ENCODE measurements around the gene KAT8. TPM values are rescaled to one million over a fixed set of nuclear protein-coding genes. Genes with fewer than 3 reads are reported as not detected.
A peak's percentile ranks its signal among the peaks of the same experiment; 100 is the strongest.

KAT8 gene
- total and polyA plus RNA-seq, 9 of the 15 experiments (the other 6 are each of a cell fraction or from before 2014, with no cell fraction given), result 10.0 to 98.5 (median 76.4) TPM

GRCh38 chr16:31179747-31180459, 62.4 kb downstream of the KAT8 start, which contains the start of gene FUS (continued):
- TF ChIP-seq CEBPZ (IDR thresholded peaks at IDR 0.05; ENCODE audit: borderline replicate concordance, low read depth, low read length), result no peak
- no peak for TF ChIP-seq TGIF2 (CRISPR knock-in tag; IDR thresholded peaks at IDR 0.05)
- TF ChIP-seq GABPB1 (CRISPR knock-in tag; IDR thresholded peaks at IDR 0.05), result peak; percentile 77; the same call in 1 of the 2 replicates
- TF ChIP-seq ZNF277 (CRISPR knock-in tag; IDR thresholded peaks at IDR 0.05; ENCODE audit: borderline replicate concordance), result no peak
- peak; percentile 97 for TF ChIP-seq KLF13 (tag; IDR thresholded peaks at IDR 0.05; ENCODE audit: borderline replicate concordance, low read depth)
- TF ChIP-seq NFE2 (IDR thresholded peaks at IDR 0.05; ENCODE audit: low read depth), result no peak
- TF ChIP-seq SAP30 (IDR thresholded peaks at IDR 0.05; ENCODE audit: borderline replicate concordance, insufficient read depth, low read depth, low read length, poor library complexity, severe bottlenecking), result no peak
- TF ChIP-seq CXXC5 (CRISPR knock-in tag; IDR thresholded peaks at IDR 0.05), result peak; percentile 93
- TF ChIP-seq ZNF318 (IDR thresholded peaks at IDR 0.05; ENCODE audit: borderline replicate concordance in 1 of 2, low read depth in 1 of 2), result no peak
- peak; percentile 70; the same call in 1 of the 2 replicates for TF ChIP-seq ZNF644 (tag; IDR thresholded peaks at IDR 0.05; ENCODE audit: low read depth)
- peak; percentile 72 for TF ChIP-seq TFAP4 (CRISPR knock-in tag; IDR thresholded peaks at IDR 0.05; ENCODE audit: borderline replicate concordance)
